HG03060 (cell line): Measurements from ENCODE around the gene IFNA5.

Source experiments
- ATAC-seq: cut with Tn5 transposase; IDR thresholded peaks from one replicate; pipeline ENCODE4 v1.9.1; 2021; ENCODE audit warnings: low read depth, moderate number of reproducible peaks; ENCODE audit not compliant: unreplicated experiment

Gene IFNA5

GRCh38 chr9:21305213-21305612 is at the start of gene IFNA5:
Gene IFNA5, minus strand, starts transcription at chr9:21305313. Its CDS starts 57 bp downstream, at chr9:21305256.
- no peak for ATAC-seq

GRCh38 chr9:21350787-21351186 is 45.7 kb upstream of the IFNA5 start, which contains the start of gene IFNA6:
Gene IFNA6, minus strand, starts transcription at chr9:21350887. Its CDS starts 0 bp downstream, at chr9:21350887.
- no peak for ATAC-seq

DNA sequence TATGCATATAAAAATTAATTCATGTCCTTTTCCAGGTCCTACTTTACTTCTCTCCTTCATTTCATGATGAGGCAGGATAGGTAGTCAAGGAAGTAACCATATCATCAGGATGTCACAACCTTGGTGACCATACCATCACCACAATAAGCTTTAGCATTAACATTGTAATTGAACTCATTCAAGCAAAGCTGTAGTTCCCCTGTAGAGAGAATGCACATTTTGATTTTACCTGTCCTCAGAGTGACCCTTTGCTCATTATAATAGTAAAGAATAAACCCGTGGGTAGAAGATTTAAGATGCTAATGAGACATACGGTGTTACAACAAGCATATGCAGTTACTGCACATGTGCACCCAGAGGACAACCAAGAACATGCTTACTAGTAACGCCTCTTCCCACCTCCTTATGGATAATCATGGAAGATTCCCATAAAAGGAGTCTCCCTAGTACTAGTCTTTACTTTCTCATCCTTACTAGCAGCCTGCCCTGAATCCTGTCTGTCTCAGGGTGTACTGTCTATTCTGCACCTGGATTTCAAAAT is 43.4 kb upstream of the IFNA5 start:
- no peak for ATAC-seq

GRCh38 chr9:21340735-21341134 is 35.6 kb upstream of the IFNA5 start:
- ATAC-seq, result no peak

DNA sequence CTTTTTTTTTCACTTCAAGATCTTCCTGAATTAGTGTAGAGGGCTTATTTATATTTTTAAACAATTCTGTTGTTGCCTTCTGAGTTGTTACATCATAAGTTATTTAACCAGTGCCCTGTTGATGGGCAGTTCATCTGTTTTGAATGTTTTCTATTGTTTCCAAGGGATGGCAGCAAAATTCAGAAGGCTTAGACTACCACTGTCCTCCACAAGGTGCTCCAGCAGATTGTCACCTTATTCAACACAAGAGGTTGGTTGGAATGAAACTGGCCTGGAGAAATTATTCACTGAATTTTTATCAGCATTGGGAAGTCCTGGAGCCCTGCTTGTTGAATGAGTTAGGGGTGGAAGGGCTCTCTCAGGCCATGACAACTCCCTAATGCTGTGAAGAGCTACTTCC is 31.3 kb upstream of the IFNA5 start:
- no peak for ATAC-seq

DNA sequence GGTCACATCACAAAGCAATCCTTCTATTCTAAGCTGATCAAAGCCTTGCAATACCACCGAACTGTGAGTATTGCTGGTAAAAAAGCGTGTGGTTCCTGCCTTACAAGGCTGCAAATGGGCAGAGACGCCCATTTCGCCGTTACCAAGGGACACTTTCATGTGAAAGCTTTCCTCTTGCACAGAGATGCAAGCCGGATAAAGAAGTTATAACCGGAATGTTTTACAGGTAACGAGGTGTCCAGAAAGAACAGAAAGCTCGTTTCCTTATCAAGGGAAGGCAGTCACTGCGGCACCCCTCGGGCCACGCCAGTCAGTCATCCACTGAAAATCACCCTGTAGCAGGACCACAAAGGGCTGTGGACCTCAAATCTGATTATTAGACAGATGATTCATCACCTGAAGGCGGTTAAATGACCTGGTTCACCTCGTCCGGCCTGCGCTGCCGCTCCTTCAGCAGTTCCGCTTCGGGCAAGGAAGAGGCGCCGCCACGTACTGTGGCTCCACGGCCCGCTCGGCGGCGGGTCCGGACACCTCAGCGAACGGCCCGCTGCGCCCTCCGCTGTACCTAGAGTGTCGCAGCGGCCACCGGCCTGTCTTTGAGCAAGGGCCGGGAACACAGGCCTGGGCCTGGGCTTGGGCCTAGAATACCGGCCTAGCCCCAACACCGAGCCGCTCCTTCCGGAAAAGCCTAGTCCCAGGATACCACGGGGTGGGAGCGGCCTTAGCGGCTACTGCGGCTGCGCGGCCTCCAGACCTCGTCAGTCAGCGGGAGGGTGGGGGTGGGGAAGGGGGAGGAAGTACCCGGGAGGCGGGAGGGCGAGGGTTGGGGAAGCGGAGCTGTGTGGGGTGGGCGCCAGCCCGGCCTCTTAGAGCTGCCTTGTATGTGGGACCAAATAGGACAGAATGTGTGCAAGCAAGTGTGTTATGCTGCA is 29.9 kb upstream of the IFNA5 start, which contains the start of gene KLHL9:
Gene KLHL9 (minus strand): TSS at position 704 of the 932 bp plus-strand sequence. CDS start 545 bp downstream, at position 159.
- peak; percentile 65 for ATAC-seq

DNA sequence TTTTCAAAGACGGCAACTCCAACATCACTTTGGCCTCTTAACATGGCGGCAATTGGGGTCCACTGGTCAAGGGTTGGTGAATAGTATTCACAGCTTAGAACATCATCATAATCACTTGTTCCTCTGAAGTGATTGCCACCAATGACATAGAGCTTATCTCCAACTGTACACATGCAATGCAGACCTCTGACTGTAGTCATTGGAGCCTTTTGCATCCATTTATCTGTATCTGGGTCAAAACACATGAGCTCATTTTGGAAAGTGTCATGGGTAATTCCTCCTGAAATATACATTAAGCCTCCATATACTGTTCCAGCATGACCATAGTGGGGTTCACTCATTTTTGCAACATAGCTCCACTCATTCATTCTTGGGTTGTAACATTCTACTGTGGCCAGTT is 28.1 kb upstream of the IFNA5 start:
- no peak for ATAC-seq

- no peak for ATAC-seq
Observed at GRCh38 chr9:21331676-21332402, 26.7 kb upstream of the IFNA5 start.

DNA sequence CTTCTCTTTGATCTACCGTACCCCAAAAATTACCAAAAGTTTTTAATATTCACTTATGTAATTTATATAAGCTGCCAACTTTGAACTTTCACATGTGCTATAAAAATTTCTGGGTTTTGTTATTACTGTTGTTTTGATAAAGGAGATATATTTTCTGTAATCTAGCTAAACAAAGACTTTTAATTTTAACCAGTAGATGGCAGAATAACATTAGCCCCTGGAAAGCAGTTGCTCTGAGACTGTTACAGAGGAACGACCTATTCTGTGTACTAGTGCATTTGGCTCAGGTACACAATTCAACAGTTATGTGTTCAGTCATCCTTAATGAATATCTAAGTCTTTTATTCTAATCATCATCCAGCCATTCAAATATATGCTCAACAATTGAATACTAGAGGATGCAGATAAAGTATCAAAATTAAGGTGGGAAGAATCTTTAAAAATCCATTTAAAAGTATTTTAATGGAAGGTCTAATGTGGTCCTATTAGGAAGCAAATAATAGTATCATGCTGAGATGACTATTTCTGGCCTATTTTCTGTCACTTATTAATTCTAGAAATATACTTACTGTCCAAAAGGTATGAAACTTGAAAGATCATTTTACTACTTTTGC is 21.5 kb upstream of the IFNA5 start:
- peak; percentile 79 for ATAC-seq

DNA sequence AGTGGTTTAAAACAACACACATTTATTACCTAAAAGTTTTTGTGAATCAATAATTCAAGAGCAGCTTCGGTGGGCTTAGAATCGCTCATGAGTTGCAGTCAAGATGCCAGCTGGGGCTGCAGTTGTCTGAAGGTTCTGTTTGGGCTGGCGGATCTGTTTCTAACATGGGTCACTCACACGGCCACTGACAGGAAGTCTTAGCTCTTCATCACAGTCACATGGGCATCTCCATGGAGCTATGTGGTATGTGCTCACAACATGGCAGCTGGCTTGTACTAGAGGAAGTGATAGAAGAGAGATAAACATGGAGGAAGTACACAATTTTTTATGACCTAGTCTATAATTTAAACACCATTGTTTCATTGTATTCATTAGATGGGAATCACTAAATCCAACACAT is 18.9 kb upstream of the IFNA5 start:
- ATAC-seq, result no peak

GRCh38 chr9:21322911-21323461 is 17.9 kb upstream of the IFNA5 start:
- no peak for ATAC-seq

GRCh38 chr9:21320465-21320864 is 15.4 kb upstream of the IFNA5 start:
- ATAC-seq, result no peak

DNA sequence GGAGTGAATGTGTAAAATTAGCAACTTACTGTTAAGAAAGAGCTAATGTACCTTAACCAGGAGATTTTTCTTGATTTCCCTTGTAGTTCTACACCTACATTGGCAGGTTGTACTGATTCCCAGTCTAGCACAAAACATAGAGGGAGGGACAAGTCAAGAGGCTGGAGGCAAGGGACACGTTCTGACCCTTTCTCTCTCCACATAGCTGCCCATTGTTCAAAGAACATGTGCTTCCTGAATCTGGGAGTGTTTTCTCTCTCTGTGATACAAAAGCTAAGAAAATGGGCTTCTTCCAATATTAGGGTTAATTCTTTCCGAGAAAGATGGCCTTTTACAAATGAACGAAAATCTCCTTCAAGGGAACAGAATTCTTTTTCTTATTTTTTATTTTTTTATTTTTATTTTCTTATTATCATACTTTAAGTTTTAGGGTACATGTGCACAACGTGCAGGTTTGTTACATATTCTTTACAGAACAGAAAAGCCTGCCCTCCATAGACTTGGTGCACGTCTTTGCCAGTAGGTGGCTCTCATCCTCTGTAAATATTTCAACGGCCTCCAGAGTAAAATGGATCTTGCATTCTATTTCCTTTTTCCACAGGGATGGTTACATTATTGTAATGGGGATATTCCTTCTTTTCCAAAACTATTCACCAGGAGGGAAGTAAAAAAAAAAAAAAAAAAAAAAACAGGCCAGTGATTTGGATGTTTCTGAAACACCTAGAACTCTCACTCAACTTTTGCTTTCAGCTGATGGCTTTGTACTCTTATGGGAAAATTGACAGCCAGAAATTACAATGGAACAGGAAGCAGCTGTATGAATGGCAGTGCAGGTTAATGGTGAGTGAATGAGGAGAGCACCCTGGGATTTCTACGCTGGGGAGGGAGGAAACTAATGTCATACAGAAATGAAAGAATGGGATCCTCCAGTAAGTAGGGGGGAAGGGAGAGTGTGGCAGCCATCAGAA is 13.1 kb upstream of the IFNA5 start:
- peak; percentile 54 for ATAC-seq

- ATAC-seq, result no peak
Observed at GRCh38 chr9:21316860-21317259, 11.7 kb upstream of the IFNA5 start.

GRCh38 chr9:21316032-21316842 is 11.1 kb upstream of the IFNA5 start:
- ATAC-seq, result no peak

DNA sequence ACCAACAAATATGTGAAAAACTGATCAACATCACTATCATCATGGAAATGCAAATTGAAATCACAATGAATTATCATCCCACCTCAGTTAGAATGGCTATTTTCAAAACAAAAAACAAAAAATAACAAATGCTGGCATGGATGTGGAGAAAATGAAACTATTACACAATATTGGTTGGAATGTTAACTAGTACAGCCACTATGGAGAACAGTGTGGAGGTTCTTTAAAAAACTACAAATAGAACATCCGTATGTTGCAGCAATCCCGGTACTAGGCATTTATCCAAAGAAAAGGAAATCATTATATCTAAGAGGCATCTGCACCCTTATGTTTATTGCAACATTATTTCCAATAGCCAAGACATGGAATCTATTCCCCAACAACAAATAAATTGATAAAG is 9.0 kb upstream of the IFNA5 start:
- no peak for ATAC-seq

GRCh38 chr9:21311889-21312288 is 6.8 kb upstream of the IFNA5 start:
- ATAC-seq, result no peak

DNA sequence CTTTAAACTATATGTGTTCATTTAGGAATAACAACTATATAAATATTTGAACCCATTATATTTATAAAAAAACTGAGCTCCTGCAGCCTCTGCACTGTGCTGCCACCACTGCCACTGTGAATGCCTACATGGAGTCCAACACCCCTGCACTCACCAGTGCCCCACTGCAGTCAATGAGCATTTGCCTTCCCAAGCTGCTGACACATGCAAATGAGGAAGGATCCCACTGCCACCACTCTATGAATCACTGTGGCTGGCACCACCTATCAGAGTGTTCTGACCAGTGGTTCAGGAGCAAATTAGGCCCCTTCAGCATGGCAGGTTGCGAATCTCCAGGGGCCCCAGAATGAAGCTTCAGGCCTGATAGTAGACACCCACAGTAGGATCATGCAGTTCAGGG is 9.1 kb downstream of the IFNA5 start:
- ATAC-seq, result no peak
